Endothelial cell (in vitro differentiated cells): ENCODE data around the gene POLA2. TPM values are rescaled to one million over a fixed set of nuclear protein-coding genes. Genes with fewer than 3 reads are reported as not detected.

Source experiments
- DNase-seq: peaks from one replicate; pipeline ENCODE4 v3.0.0; 2021; ENCODE audit warnings: low spot score
- H3K27ac Mint-ChIP-seq: one replicate; pipeline ENCODE4 v1.8.0; 2021; ENCODE audit warnings: mixed read lengths, inconsistent platforms; ENCODE audit not compliant: unreplicated experiment
- H3K27me3 Mint-ChIP-seq: one replicate; pipeline ENCODE4 v1.8.0; 2021; ENCODE audit warnings: mild to moderate bottlenecking, moderate library complexity, mixed read lengths, inconsistent platforms; ENCODE audit not compliant: unreplicated experiment
- H3K36me3 Mint-ChIP-seq: one replicate; pipeline ENCODE4 v1.8.0; 2021; ENCODE audit warnings: mild to moderate bottlenecking, low read depth, mixed read lengths, inconsistent platforms; ENCODE audit not compliant: unreplicated experiment
- H3K4me1 Mint-ChIP-seq: one replicate; pipeline ENCODE4 v1.8.0; 2021; ENCODE audit warnings: mild to moderate bottlenecking, mixed read lengths, inconsistent platforms; ENCODE audit not compliant: unreplicated experiment
- H3K4me3 Mint-ChIP-seq: one replicate; pipeline ENCODE4 v1.8.0; 2021; ENCODE audit warnings: mild to moderate bottlenecking, mixed read lengths, inconsistent platforms; ENCODE audit not compliant: unreplicated experiment
- H3K9me3 Mint-ChIP-seq: one replicate; pipeline ENCODE4 v1.8.0; 2021; ENCODE audit warnings: mixed read lengths, inconsistent platforms; ENCODE audit not compliant: unreplicated experiment
- total RNA-seq: library from RNA; stranded (reverse); fragmentation: NEBNext Ultra II Directional; extraction: Animal tissue kit (Norgen Biotek cat#: 25700); gene quantifications from one replicate; pipeline ENCODE4 v1.2.1, GENCODE V29; 2021; ENCODE audit not compliant: unreplicated experiment
- TF ChIP-seq, protein P1 (sequence below): fragments of 200-600 bp; sonication (generic); IDR thresholded peaks from one replicate; pipeline ENCODE4 v1.5.0; 2021; ENCODE audit warnings: antibody characterized with exemption; ENCODE audit not compliant: unreplicated experiment

POLA2 gene
- total RNA-seq, 1 donor from 2014 or later = 17.9 TPM

DNA sequence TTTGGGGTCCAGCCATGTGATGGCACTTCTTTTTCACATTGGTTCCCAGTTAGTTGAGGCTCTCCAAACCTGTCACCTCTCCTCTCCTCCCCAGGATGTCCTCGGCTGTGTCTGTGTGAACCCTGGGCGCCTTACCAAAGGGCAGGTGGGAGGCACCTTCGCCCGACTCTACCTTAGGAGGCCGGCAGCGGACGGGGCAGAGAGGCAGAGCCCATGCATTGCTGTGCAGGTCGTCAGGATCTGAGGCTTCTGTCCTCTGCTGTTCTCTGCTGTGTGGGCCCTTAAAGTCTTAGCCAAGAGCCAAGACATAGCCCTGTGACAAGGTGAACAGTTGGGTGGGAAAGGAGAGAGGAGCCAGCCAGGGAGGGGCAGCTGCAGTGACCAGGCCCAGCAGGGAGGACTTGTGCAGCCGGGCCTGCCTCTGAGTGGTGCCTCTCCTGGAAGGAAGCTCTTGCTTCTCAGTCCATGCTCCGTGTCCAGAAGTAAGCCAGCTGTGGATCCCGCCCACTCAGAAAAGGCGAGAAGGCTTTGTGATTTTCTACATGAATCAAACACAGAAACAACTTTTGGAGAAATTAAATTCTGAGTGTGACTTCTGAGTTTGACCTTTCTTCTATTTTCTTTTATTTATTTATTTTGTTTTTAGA is 35.4 kb downstream of the POLA2 start:
- Mint-ChIP-seq H3K4me3 (no peak overlapping the region), H3K9me3 (no peaks in the 10 kb centered on the region), H3K27ac (no peak overlapping the region), H3K27me3 (peaks cover 6% of the 10 kb centered on the region), H3K4me1 (peaks cover 6% of the 10 kb centered on the region), H3K36me3 (peaks cover 35% of the 10 kb centered on the region)
- DNase-seq = no peak
- TF ChIP-seq, protein P1, sequence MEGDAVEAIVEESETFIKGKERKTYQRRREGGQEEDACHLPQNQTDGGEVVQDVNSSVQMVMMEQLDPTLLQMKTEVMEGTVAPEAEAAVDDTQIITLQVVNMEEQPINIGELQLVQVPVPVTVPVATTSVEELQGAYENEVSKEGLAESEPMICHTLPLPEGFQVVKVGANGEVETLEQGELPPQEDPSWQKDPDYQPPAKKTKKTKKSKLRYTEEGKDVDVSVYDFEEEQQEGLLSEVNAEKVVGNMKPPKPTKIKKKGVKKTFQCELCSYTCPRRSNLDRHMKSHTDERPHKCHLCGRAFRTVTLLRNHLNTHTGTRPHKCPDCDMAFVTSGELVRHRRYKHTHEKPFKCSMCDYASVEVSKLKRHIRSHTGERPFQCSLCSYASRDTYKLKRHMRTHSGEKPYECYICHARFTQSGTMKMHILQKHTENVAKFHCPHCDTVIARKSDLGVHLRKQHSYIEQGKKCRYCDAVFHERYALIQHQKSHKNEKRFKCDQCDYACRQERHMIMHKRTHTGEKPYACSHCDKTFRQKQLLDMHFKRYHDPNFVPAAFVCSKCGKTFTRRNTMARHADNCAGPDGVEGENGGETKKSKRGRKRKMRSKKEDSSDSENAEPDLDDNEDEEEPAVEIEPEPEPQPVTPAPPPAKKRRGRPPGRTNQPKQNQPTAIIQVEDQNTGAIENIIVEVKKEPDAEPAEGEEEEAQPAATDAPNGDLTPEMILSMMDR = no peak

DNA sequence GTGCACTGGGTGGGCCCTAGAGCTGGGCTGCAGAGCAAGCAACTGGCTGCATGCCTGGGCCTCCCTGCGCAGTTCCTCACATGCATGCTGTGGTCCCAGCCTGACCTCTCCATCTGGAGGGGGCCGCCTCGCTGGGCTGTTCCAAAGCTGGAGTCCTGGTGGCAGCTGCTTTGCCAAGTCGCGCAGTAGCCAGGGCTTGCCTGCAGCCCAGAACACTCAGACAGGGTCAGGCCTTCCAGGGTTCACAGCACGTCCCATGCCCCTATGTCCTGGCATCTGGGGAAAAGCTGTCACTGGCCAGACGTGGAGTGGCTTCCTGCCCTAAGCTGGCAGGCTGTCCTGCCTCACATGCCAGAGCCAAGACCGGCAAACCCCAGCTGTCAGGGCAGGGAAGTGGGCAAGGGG is 36.4 kb downstream of the POLA2 start:
- Mint-ChIP-seq H3K4me3 (no peak overlapping the region), H3K36me3 (peaks cover 29% of the 10 kb centered on the region), H3K27me3 (peaks cover 7% of the 10 kb centered on the region), H3K9me3 (no peaks in the 10 kb centered on the region), H3K27ac (no peak overlapping the region), H3K4me1 (peaks cover 7% of the 10 kb centered on the region)
- TF ChIP-seq, protein P1 = no peak
- no peak for DNase-seq

DNA sequence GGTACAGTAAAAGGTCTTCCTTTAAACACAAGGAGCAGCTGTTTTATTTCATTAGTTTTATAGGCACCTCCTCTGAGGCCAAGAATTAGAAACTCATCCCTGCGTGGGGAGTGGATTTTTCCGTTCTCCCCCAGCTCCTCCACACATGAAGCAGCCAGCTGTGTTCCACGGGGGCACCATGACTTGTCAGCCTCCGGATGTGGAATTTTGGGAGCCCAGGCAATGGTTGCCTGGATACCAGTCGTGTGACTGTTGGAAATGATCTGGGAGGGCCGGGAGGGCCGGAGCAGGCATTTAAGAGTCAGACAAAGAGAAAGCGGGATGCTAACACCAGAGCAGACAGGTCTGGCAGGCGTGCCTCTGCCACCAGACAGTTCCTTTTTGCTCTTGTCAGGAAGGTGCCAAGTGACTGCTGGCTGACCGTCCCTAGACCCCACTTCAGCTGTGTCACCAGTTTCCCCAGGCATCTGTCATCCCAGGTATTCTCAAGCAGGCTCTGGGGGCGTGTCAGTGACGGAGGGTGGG is 37.0 kb downstream of the POLA2 start:
- Mint-ChIP-seq H3K4me1 (peaks cover 7% of the 10 kb centered on the region), H3K4me3 (no peak overlapping the region), H3K36me3 (peaks cover 26% of the 10 kb centered on the region), H3K27me3 (peaks cover 5% of the 10 kb centered on the region), H3K9me3 (no peaks in the 10 kb centered on the region), H3K27ac (no peak overlapping the region)
- no peak for DNase-seq
- TF ChIP-seq, protein P1 = no peak

DNA sequence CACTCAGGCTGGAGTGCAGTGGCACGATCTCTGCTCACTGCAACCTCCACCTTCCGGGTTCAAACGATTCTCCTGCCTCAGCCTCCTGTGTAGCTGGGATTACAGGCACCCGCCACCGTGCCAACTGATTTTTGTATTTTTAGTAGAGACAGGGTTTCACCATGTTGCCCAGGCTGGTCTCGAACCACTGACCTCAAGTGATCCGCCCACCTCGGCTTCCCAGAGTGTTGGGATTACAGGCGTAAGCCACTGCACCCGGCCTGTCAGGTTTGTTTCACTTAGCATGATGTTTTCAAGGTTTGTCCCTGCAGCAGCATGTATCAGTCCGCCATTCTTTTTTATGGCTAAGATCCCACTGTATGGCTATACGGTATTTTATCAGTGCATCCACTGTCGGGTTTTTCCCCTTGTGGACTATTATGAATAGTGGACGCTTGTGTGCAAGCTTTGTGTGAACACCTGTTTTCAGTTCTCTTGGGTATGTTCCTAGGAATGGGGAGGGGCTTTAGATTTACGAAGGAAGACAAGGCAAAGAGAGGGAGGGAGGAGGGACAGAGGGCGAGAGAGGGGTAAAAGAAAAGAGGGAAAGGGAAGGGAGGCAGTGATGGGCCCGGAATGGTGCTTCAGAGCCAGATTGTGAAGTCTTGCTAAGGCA is 39.0 kb downstream of the POLA2 start:
- no peak overlapping the region for H3K4me3 Mint-ChIP-seq
- TF ChIP-seq, protein P1 = no peak
- peaks cover 7% of the 10 kb centered on the region for H3K4me1 Mint-ChIP-seq
- H3K27ac Mint-ChIP-seq = no peak overlapping the region
- peaks cover 5% of the 10 kb centered on the region for H3K27me3 Mint-ChIP-seq
- no peak for DNase-seq
- H3K9me3 Mint-ChIP-seq = no peaks in the 10 kb centered on the region
- H3K36me3 Mint-ChIP-seq = peaks cover 9% of the 10 kb centered on the region
